COLO829 (cell line): ENCODE data around the gene DMRT1.
"Not testable (repeated sequence)": the region's sequence is repeated elsewhere in the genome, so short reads cannot be mapped to it uniquely, and the experiment has no call there.

Experiments
- DNase-seq: peaks from one replicate; pipeline ENCODE4 v3.0.0; 2012; ENCODE audit warnings: low spot score

Gene DMRT1

GRCh38 chr9:998299-999110, 157.0 kb downstream of the DMRT1 start:
- DNase-seq: not testable (repeated sequence)

- no peak for DNase-seq
Measured at GRCh38 chr9:1001838-1002237, 160.3 kb downstream of the DMRT1 start.

- DNase-seq: no peak
Measured at GRCh38 chr9:1002678-1003077, 161.2 kb downstream of the DMRT1 start.

GRCh38 chr9:1005043-1005667, 163.7 kb downstream of the DMRT1 start:
- peak; percentile 26 for DNase-seq

- DNase-seq: no peak
Measured at GRCh38 chr9:1007312-1007711, 165.8 kb downstream of the DMRT1 start.

- DNase-seq: no peak
Measured at GRCh38 chr9:1008216-1008615, 166.7 kb downstream of the DMRT1 start.

- peak; percentile 29 for DNase-seq
Measured at GRCh38 chr9:1009101-1009707, 167.7 kb downstream of the DMRT1 start.

GRCh38 chr9:1013021-1013420, 171.5 kb downstream of the DMRT1 start:
- no peak for DNase-seq

- no peak for DNase-seq
Measured at GRCh38 chr9:1014225-1014624, 172.7 kb downstream of the DMRT1 start.

- DNase-seq: no peak
Measured at GRCh38 chr9:1014640-1015039, 173.1 kb downstream of the DMRT1 start.

GRCh38 chr9:1018121-1018520, 176.6 kb downstream of the DMRT1 start:
- DNase-seq: no peak
